HepG2 (cell line): ENCODE results near the gene TGM2. TPM values are rescaled to one million over a fixed set of nuclear protein-coding genes. Genes with fewer than 3 reads are reported as not detected.
A peak's percentile ranks its signal among the peaks of the same experiment; 100 is the strongest.

Experiments used
- ATAC-seq: fragments of 200-7000 bp; cut with Tn5 transposase; 3 replicates; pipeline ENCODE4 v1.9.1; 2020; ENCODE audit warnings: mild to moderate bottlenecking, moderate library complexity
- BruUV-seq: library from RNA; stranded (reverse); fragments of 400-500 nt; replicated peaks from 2 replicates; lab custom pipeline; 2021; lab: Mats Ljungman, UMichigan
- CTCF ChIA-PET: fragments of 300-600 bp; formaldehyde crosslinking; extraction: SDS; loops from one replicate; lab custom pipeline; 2021; ENCODE audit warnings: low total read pairs, inconsistent platforms, low intra/inter-chr PET ratio; lab: Yijun Ruan, JAX
- POLR2A ChIA-PET: fragments of 350-600 bp; sonication (Branson Sonifier 250); formaldehyde crosslinking; loops from one replicate; lab custom pipeline; 2020; ENCODE audit warnings: antibody characterized with exemption, inconsistent platforms; lab: Yijun Ruan, JAX
- DNase-seq: peaks from one replicate; pipeline ENCODE4 v3.0.0-alpha.2; 2015; ENCODE audit warnings: low spot score
- FAIRE-seq: peaks from 3 replicates; lab custom pipeline; 2011; peaks lifted over from hg19 to GRCh38; lab: Jason Lieb, UNC
- H2AFZ ChIP-seq: one replicate; pipeline ENCODE4 v1.6.1; 2011; ENCODE audit warnings: low read length, inconsistent platforms
- H3K27ac ChIP-seq: fragments of 300-600 bp; 3 replicates; pipeline ENCODE4 v1.8.0; 2011; ENCODE audit warnings: mixed run types, mild to moderate bottlenecking, mixed read lengths, low read length, inconsistent platforms; ENCODE audit not compliant: insufficient read depth; ENCODE audit errors: extremely low read length
- H3K27me3 ChIP-seq, 2 experiments: fragments of 200-600 bp in 1 of 2; 2 replicates in 1 of 2; 3 replicates in 1 of 2; pipeline versions ENCODE4 v1.6.0 to v1.8.0; 2011; ENCODE audit warnings: low read length in 2 of 2, mild to moderate bottlenecking in 2 of 2, moderate library complexity in 2 of 2, inconsistent platforms in 1 of 2; ENCODE audit not compliant: insufficient read depth in 2 of 2, control insufficient read depth in 1 of 2
- H3K36me3 ChIP-seq, 2 experiments: fragments of 200-600 bp in 1 of 2; replicated peaks in 1 of 2; 2 replicates in 1 of 2; 3 replicates in 1 of 2; pipeline versions ENCODE4 v1.5.1 to v1.8.0; 2011; ENCODE audit warnings: low read length in 2 of 2, inconsistent platforms in 1 of 2; ENCODE audit not compliant: insufficient read depth in 2 of 2, control insufficient read depth in 1 of 2
- H3K4me1 ChIP-seq: 2 replicates; pipeline ENCODE4 v1.5.1; 2012; ENCODE audit warnings: low read length, inconsistent platforms; ENCODE audit not compliant: insufficient read depth
- H3K4me2 ChIP-seq: 2 replicates; pipeline ENCODE4 v1.6.0; 2011; ENCODE audit warnings: low read depth, low read length, inconsistent platforms
- H3K4me3 ChIP-seq, 3 experiments: fragments of 200-600 bp in 1 of 3; sonication (generic), shearing (Covaris generic) in 1 of 3; replicated peaks in 1 of 3; 2 replicates each; pipeline ENCODE4 v1.5.1; 2011 to 2016; ENCODE audit warnings: low read length in 3 of 3, inconsistent platforms in 2 of 3, low read depth in 2 of 3, mild to moderate bottlenecking in 2 of 3, control low read depth in 1 of 3, mixed read lengths in 1 of 3; ENCODE audit not compliant: insufficient read depth in 1 of 3
- H3K79me2 ChIP-seq: one replicate; pipeline ENCODE4 v1.6.1; 2011; ENCODE audit warnings: low read length, inconsistent platforms; ENCODE audit not compliant: insufficient read depth
- H3K9ac ChIP-seq: 2 replicates; pipeline ENCODE4 v1.6.0; 2011; ENCODE audit warnings: mild to moderate bottlenecking, low read depth, low read length, inconsistent platforms; ENCODE audit not compliant: insufficient read depth
- H3K9me3 ChIP-seq: 2 replicates; pipeline ENCODE4 v1.5.1; 2012; ENCODE audit warnings: mild to moderate bottlenecking, low read length
- H4K20me1 ChIP-seq: 2 replicates; pipeline ENCODE4 v1.6.0; 2011; ENCODE audit warnings: inconsistent platforms, mild to moderate bottlenecking, low read length, moderate library complexity; ENCODE audit not compliant: insufficient read depth
- DNMT1 ChIP-seq: sonication (generic); formaldehyde crosslinking; IDR thresholded peaks from 2 replicates; pipeline ENCODE4 v1.5.1; 2020; ENCODE audit warnings: mild to moderate bottlenecking, missing genetic modification reagents
- ERF ChIP-seq: IDR thresholded peaks from 2 replicates; pipeline ENCODE4 v1.6.1; 2018; ENCODE audit warnings: missing biosample characterization, missing genetic modification reagents
- FOSL2 ChIP-seq: sonication (generic); formaldehyde crosslinking; IDR thresholded peaks from 2 replicates; pipeline ENCODE4 v1.4.0; 2020; ENCODE audit warnings: missing genetic modification reagents
- HIVEP1 ChIP-seq: sonication (generic); formaldehyde crosslinking; IDR thresholded peaks from 2 replicates; pipeline ENCODE4 v1.4.0; 2020; ENCODE audit warnings: mild to moderate bottlenecking, missing genetic modification reagents
- KLF6 ChIP-seq: IDR thresholded peaks from 2 replicates; pipeline ENCODE4 v1.8.0; 2016; ENCODE audit warnings: missing biosample characterization, missing genetic modification reagents
- MAF1 ChIP-seq: sonication (generic); formaldehyde crosslinking; IDR thresholded peaks from 2 replicates; pipeline ENCODE4 v1.5.0; 2020; ENCODE audit warnings: missing genetic modification reagents, borderline replicate concordance
- MXD4 ChIP-seq: IDR thresholded peaks from 2 replicates; pipeline ENCODE4 v1.6.1; 2016; ENCODE audit warnings: mild to moderate bottlenecking, missing biosample characterization, missing genetic modification reagents
- PPARG ChIP-seq: conservative IDR thresholded peaks from 2 replicates; pipeline ENCODE4 v1.6.1; 2016; ENCODE audit warnings: missing biosample characterization, missing genetic modification reagents
- TCF7 ChIP-seq: sonication (generic); IDR thresholded peaks from 2 replicates; pipeline ENCODE4 v1.6.1; 2016; ENCODE audit warnings: antibody characterized with exemption, low read depth
- ZNF138 ChIP-seq: sonication (generic); formaldehyde crosslinking; IDR thresholded peaks from 2 replicates; pipeline ENCODE4 v1.5.0; 2020; ENCODE audit warnings: mild to moderate bottlenecking, low read depth, missing genetic modification reagents
- ZNF616 ChIP-seq: sonication (generic); formaldehyde crosslinking; IDR thresholded peaks from 2 replicates; pipeline ENCODE4 v1.5.0; 2020; ENCODE audit warnings: low read depth, mild to moderate bottlenecking, missing genetic modification reagents
- ZNF629 ChIP-seq: sonication (generic); formaldehyde crosslinking; conservative IDR thresholded peaks from 2 replicates; pipeline ENCODE4 v1.5.0; 2020; ENCODE audit warnings: missing genetic modification reagents
- ZNF644 ChIP-seq: IDR thresholded peaks from 2 replicates; pipeline ENCODE4 v1.6.1; 2016; ENCODE audit warnings: low read depth
- ZNF709 ChIP-seq: sonication (generic); formaldehyde crosslinking; IDR thresholded peaks from 2 replicates; pipeline ENCODE4 v1.5.0; 2020; ENCODE audit warnings: mild to moderate bottlenecking, missing genetic modification reagents
- WGBS: methylation state at CpG from one replicate; pipeline ENCODE4 v1.1.6; 2017; ENCODE audit warnings: low lambda C conversion rate; 5-methylcytosine and 5-hydroxymethylcytosine counted together
- in situ Hi-C: cut with HindIII; loops from 2 replicates; pipeline ENCODE4 v1.10.0; 2017; ENCODE audit warnings: low pct_unique_long_range_greater_than_20kb; ENCODE audit not compliant: extremely low pct_ligation_motif_present
- intact Hi-C: fragments of 100-400 bp; cut with micrococcal nuclease; formaldehyde crosslinking; loops from one replicate; pipeline ENCODE4 v1.10.0; 2022; ENCODE audit not compliant: unreplicated experiment
- polyA plus RNA-seq, 8 experiments: library from polyadenylated mRNA; depleted of rRNA in 3 of 8; stranded (reverse) in 7 of 8; unstranded in 1 of 8; fragments of >200 nt; fragmentation: Illumina TruSeq in 4 of 8; extraction: Trizol in 4 of 8; gene quantifications; 2 replicates each; pipeline versions ENCODE4 v1.2.1 to v1.2.3, GENCODE V29; 2011 to 2016; ENCODE audit warnings: low read depth in 4 of 8, missing spikeins in 1 of 8, mixed read lengths in 1 of 8; ENCODE audit not compliant: insufficient read depth in 1 of 8
- total RNA-seq, 5 experiments: library from RNA; depleted of rRNA; stranded (reverse); fragments of >200 nt; fragmentation: Illumina TruSeq; extraction: Trizol; gene quantifications; 2 replicates each; pipeline ENCODE4 v1.2.3, GENCODE V29; 2016; ENCODE audit warnings: low read depth in 1 of 5

The TGM2 gene
- total and polyA plus RNA-seq, 2 of the 13 experiments (the other 11 are each of a cell fraction or from before 2014, with no cell fraction given) = 4.2 to 46.4 TPM

GRCh38 chr20:38181971-38182370 lies 16.9 kb upstream of the TGM2 start (continued):
- TF ChIP-seq ZNF709 (CRISPR knock-in tag) = no peak
- no peak for TF ChIP-seq ERF (CRISPR knock-in tag)

DNA sequence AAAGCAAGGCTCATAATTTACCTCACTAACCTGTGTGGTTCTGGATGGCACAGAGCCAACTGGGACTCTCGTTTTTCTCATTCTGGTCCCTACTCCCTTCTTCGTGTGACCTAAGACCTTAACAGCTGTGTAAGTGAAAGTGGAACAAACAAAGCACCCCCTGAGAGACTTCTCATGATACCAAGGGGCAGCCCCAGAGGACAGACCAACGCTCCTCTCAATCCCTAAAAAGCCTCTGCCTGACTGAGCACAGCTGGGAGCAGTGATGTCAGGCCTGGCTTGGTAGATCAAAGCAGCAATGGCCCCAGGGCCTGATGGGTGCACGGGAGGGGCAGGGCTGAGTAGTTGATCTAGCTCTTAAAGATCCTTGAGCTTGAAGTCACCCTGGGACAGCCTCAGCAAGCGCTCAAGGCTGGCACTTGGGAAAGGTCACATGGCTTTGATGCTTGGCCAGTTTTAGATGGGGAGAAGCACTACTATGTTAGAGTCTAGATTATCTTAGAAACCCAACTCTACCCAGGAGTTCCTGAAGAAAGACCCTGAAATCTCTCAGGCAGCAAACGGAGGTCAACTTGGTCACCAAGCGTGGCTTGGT lies 16.2 kb upstream of the TGM2 start:
- no peaks in the 10 kb centered on the region for H3K4me1 ChIP-seq
- BruUV-seq = no TSS peak
- 11% methylated on average over 7 of the region's 7 CpGs for WGBS
- DNase-seq = no peak
- ATAC-seq = no peak
- no peak for FAIRE-seq
- POLR2A ChIA-PET = interaction anchor here (0.8 kb wide), 1 partner anchor 38 kb away, joined by 3 read pairs; no protein-coding TSS in a partner anchor
- peaks cover 7 to 34% of the 10 kb centered on the region in 2 experiments; a peak in 4 of 5 replicates for H3K27me3 ChIP-seq
- TF ChIP-seq DNMT1 (CRISPR knock-in tag) (no peak), ZNF644 (peak; percentile 40; the same call in 1 of the 2 replicates)
- H2AFZ ChIP-seq = no peak overlapping the region
- no peak overlapping the region for H3K4me2 ChIP-seq
- no peaks in the 10 kb centered on the region for H4K20me1 ChIP-seq
- intact Hi-C loops = no loop called here
- H3K27ac ChIP-seq = no peak overlapping the region
- in situ Hi-C loops = no loop called here
- H3K9ac ChIP-seq = no peak overlapping the region
- CTCF ChIA-PET = no interaction called here
- no peaks in the 10 kb centered on the region for H3K9me3 ChIP-seq
- no peaks in the 10 kb centered on the region for H3K36me3 ChIP-seq
- no peak overlapping the region for H3K4me3 ChIP-seq
- no peaks in the 10 kb centered on the region for H3K79me2 ChIP-seq

- no peak overlapping the region for H3K9ac ChIP-seq
- 28% methylated on average over 5 of the region's 5 CpGs for WGBS
- H2AFZ ChIP-seq = no peak overlapping the region
- H3K36me3 ChIP-seq = no peaks in the 10 kb centered on the region
- H3K4me1 ChIP-seq = no peaks in the 10 kb centered on the region
- H3K9me3 ChIP-seq = no peaks in the 10 kb centered on the region
- DNase-seq = no peak
- H3K79me2 ChIP-seq = no peaks in the 10 kb centered on the region
- TF ChIP-seq KLF6 (CRISPR knock-in tag) = no peak
- TF ChIP-seq ZNF629 (CRISPR knock-in tag) = 0 out of 2 replicates have a peak, but pooled peaks have one; percentile 16
- no peak for TF ChIP-seq MAF1
- no peak for TF ChIP-seq PPARG (CRISPR knock-in tag)
- 0 out of 2 replicates have a peak, but pooled peaks have one; percentile 3 for TF ChIP-seq TCF7
- no peak for TF ChIP-seq FOSL2 (CRISPR knock-in tag)
- no peak for TF ChIP-seq HIVEP1 (CRISPR knock-in tag)
- no peak for TF ChIP-seq MXD4 (CRISPR knock-in tag)
- TF ChIP-seq ZNF616 = no peak
- no peak for TF ChIP-seq ZNF138 (CRISPR knock-in tag)
- FAIRE-seq = no peak
- BruUV-seq = no TSS peak
- ChIA-PET POLR2A (interaction anchor here (0.8 kb wide), 1 partner anchor 37 kb away, joined by 3 read pairs; no protein-coding TSS in a partner anchor), CTCF (no interaction called here)
- no peaks in the 10 kb centered on the region for H4K20me1 ChIP-seq
- H3K4me2 ChIP-seq = no peak overlapping the region
- H3K27ac ChIP-seq = no peak overlapping the region
- H3K4me3 ChIP-seq = no peak overlapping the region
- H3K27me3 ChIP-seq = peaks cover 7 to 34% of the 10 kb centered on the region in 2 experiments; a peak in 4 of 5 replicates
- intact Hi-C loops = no loop called here
- no peak for ATAC-seq
- in situ Hi-C loops = no loop called here
Measured at GRCh38 chr20:38180781-38181180, 15.7 kb upstream of the TGM2 start.
